CD4-positive, alpha-beta T cell treated with Interleukin-1 beta for 1 hour (primary cell): ENCODE data around the gene CARNS1.
"Not testable (repeated sequence)": the region's sequence is repeated elsewhere in the genome, so short reads cannot be mapped to it uniquely, and the experiment has no call there.

Experiments used
- DNase-seq, 2 donors: peaks; one replicate each; pipeline ENCODE4 v3.0.0-alpha.2; 2020 to 2022

The CARNS1 gene

DNA sequence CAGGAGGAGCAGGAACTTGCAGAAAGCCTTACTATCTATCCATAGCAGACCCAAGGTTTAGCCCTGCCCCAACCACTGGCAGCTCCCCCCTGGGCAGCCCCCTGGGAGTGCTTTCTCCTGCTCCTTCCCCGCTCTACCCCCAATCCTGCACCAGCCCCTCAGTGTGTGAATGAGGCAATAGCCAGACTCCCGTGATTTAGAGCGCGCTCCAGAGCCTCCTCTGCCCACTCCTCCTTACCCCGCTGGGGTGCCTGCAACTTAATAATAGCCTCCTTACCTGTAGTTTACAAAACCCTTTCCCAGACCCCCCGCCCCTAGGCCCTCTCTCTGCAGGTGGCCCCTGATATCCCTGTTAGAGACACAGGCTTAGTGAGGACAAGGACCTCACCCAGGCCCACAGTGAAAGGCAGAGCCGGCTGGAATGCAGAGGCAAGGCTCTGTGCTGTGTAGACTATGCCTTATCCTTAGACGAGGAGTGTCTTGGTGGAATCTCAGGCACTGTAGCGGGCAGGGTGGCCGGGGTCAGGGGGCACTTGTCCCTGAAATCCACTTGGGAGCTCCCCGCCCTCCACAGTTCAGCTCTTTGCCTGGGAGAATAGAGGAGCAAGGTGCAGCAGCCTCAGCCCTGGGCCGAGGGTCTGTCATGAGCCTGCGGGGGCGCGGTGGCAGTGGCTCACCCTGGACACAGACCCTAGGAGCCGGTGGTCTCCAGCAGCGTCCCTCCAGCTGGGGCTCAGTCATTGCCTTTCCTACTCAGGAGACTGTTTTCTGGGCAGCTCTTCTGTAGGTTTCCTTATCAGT lies 4.3 kb upstream of the CARNS1 start:
- no peak for DNase-seq

DNA sequence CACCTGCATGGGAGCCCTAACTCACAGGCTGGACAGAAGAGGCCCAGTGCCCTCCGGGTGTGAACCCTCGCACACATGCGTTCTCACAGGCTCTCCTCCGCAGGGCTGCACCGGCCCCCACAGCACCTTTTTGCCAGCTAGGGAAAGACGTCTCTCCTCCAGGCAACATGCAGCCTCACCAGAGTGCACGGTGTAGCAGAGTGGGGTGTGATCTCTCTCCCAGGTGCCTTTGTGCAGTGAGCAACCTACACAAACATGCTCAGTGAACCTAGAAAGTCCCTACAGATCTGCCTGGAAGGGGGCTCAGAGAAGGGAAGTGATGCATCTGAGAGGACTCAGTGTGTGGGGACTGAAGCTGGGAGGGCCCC lies 3.7 kb upstream of the CARNS1 start:
- no peak for DNase-seq

DNA sequence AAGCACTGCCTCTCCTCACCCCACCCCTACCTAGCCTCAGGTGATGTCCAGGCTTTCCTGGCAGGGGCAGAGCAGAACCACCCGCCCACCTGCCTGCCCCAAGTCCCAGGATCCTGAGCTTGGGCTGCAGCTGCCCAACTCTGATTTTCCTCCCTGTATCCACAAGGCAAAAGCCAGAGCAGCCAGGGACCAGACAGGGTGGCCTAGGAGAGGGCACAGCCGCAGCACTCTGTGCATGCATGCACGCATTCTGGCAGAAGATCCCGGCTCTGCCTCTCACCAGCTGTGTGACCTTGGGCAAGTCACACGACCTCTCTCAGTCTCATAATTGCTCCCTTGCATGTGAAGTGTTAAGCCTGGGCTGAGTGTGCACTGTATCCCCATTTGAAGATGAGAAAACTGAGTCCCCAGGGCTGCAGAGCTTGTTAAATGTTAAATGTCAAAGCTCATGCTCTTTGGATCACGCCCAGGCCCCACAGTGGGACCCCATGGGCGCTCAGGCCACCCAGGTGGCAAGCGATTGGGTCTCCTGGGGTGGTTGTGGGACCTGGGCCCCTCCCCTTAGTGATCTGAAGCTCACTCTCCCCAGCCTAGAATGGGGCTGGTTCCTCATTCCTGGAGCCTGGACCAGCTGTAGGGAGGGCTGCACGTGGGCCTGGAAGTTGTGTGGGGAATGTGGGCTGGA lies 2.8 kb upstream of the CARNS1 start:
- DNase-seq = no peak

GRCh38 chr11:67413266-67413849 lies 2.1 kb upstream of the CARNS1 start:
- DNase-seq = no peak

DNA sequence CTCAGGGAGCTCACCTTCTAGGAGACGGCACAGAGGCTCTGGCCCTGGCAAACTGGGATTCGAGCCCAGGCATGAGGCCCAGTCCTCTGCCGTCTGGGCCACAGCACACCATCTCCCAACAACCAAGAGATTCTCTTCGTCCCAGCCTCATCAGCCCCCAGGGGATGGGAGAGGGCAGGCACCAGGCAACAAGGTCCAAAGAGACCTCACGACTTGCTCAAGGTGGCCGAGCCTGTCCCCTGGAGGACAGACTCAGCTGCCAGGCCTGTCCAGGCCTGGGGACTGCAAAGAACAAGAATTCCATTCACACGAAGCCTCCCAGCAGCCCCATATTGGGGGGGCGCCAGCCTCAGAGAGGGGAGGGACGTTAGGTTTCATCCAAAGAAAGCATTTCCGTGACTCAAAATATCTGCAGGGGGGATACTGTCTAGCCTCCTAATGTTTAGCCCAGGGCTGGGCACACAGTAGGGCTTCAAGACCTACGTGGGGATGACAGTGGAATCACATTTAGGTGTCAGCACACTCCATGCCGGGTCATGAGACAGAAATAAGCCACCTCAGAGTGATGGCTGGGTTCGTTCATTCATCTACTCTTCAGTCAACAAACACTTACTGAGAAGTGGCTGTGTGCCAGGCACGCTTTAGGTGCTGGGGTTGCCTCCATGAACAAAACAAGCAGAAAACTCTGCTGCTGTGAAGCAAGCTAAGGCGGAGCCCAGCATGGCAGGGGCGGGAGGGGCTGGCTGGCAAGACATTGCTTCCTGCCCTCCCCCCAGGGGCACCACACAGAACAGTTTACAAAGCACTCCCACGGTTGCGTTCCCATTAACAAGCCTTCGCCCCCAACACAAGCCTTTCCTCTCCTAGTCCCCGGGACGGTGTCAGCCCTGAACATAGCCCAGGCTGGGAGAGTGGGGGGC lies 1.2 kb downstream of the CARNS1 start:
- DNase-seq = peak; percentile 87 to 88

- DNase-seq = no peak
These were observed 1.9 kb downstream of the CARNS1 start for GRCh38 chr11:67417425-67417824.

DNA sequence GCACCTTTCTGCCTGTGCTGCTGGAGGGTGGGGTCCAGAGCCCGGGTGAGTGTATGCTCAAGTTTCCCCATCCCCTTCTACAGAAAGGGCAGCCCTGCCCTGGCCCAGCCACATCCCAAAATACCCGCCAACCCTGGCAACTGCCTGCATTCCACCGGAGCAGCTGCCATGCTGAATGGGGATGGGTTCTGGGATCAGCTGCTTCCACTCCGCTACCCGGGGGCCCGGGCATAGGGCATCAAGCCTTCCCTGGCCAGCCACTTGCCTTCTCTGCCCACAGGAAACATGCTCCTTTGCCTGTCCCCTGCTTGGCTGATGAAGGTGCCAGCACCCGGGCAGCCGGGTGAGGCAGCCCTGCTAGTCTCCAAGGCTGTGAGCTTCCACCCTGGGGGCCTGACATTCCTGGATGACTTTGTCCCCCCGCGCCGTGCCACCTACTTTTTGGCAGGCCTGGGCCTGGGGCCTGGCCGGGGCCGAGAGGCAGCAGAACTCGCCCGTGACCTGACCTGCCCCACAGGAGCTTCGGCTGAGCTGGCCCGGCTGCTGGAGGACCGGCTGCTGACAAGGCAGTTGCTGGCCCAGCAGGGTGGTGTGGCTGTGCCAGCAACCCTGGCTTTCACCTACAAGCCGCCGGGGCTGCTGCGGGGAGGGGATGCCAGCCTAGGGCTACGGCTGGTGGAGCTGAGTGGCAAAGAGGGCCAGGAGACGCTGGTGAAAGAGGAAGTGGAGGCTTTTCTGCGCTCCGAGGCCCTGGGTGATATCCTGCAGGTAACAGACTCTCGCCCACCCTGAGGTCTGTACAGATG lies 3.2 kb downstream of the CARNS1 start:
- DNase-seq = peak; percentile 44 to 70

DNA sequence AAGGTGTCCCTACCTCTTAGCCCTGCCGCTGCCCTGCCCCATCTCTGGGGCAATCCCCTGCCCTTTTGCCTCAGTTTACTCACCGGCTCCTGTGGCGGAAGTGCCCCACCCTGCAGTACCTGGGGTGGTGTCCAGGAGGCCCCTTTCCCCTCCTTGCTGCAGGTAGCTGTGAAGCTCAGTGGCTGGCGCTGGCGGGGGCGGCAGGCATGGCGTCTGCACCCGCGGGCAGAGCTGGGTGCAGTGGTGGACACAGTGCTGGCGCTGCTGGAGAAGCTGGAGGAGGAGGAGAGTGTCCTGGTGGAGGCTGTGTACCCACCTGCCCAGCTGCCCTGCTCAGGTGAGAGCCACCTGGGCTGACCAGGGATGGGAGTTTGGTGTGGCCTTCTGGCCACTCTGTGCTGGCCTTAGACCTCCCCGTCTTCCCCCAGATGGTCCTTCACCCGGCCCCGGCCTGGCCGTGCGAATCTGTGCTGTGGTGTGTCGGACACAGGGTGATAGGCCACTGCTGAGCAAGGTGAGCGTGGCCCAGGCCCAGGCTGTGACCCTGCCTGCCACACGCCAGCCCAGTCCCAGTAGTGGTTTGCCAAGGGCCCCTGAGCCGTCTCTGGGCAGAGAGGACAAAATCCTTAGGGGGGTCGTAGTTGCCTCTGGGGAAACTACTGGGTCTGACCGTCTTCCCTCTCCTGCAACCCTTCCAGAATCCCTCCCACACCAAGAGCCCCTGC lies 4.0 kb downstream of the CARNS1 start:
- DNase-seq = no peak

- DNase-seq = no peak
These were observed 4.7 kb downstream of the CARNS1 start for GRCh38 chr11:67420147-67420645.

DNA sequence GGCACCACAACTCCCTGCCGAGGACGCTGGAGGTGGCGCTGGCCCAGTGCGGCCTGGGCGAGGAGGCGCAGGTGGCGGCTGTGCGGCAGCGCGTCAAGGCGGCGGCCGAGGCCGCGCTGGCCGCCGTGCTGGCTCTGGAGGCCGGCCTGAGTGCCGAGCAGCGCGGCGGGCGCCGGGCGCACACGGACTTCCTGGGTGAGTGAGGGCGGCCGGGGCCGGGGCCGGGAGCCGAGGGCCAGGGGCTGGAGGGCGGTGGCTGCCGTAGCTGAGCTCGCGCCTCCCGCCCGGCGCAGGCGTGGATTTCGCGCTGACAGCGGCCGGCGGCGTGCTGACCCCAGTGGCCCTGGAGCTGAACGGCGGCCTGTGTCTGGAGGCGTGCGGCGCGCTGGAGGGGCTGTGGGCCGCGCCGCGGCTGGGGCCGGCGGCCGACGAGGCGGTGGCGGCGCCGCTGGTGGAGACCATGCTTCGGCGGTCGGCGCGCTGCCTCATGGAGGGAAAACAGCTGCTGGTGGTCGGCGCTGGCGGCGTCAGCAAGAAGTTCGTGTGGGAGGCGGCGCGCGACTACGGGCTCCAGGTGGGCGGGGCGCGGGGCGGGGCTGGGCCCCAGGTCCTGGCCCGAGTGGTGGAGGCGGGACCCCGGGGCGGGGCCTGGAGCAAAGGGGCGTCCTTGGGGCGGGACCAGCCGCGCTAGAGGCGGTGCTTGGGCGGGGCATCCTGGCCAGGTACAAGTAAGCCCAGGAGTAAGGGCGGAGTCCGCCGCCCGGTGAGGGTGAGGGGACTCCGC lies 5.4 kb downstream of the CARNS1 start:
- DNase-seq = peak; percentile 97 to 98

DNA sequence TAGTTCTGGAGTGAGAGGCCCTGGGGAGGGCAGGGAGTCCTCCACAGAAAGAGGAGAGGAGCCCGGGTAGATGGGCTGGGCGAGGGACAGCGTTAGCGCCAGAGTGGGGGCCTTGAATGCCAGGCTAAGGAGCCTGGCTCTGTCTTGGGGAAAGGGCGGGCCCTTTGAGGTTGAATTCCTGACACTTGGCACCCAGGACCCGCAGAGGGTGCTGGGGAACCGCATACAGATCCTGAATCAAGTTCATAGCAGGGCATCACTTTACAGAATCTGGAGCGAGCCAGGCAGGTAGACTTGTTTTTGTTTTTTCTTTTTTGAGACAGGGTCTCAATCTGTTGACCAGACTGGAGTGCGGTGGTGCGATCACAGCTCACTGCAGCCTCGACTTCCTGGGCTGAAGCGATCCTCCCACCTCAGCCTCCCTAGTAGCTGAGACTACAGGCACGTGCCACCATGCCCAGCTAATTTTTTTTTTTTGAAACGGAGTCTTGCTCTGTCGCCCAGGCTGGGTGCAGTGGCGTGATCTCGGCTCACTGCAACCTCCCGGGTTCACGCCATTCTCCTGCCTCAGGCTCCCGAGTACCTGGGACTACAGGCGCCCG lies 6.1 kb downstream of the CARNS1 start:
- no peak for DNase-seq

- no peak for DNase-seq
These were observed 7.4 kb downstream of the CARNS1 start for GRCh38 chr11:67422891-67423290.

- no peak for DNase-seq
These were observed 8.0 kb downstream of the CARNS1 start for GRCh38 chr11:67423466-67423865.

GRCh38 chr11:67423891-67424613 lies 8.6 kb downstream of the CARNS1 start:
- DNase-seq = no peak

DNA sequence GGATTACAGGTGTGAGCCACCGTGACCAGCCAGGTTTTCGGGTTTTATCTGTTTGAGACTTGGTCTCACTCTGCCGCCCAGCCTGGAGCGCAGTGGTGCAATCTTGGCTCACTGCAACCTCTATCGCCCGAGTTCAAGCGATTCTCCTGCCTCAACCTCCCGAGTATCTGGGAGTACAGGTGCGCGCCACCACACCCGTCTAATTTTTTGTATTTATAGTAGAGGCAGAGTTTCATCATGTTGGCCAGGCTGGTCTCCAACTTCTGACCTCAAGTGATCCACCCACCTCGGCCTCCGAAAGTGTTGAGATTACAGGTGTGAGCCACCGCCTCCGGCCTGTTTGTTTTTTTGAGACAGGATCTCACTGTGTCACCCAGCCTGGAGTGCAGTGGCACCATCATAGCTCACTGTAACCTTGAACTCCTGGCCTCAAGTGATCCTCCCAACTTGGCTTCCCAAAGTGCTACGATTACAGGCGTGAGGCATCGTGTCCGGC lies 11.9 kb downstream of the CARNS1 start:
- not testable (repeated sequence) for DNase-seq

GRCh38 chr11:67428052-67429001 lies 12.8 kb downstream of the CARNS1 start, which contains the start of gene RPS6KB2:
TSS of gene RPS6KB2 (plus strand) at chr11:67428494. CDS start at chr11:67428546, 52 bp downstream.
- peak; percentile 97 to 98 for DNase-seq

GRCh38 chr11:67429038-67429668 lies 13.7 kb downstream of the CARNS1 start:
- DNase-seq = no peak
